ENCODE results near the gene OR10V1.
"Not testable (repeated sequence)": the region's sequence is repeated elsewhere in the genome, so short reads cannot be mapped to it uniquely, and the experiment has no call there.

The OR10V1 gene

DNA sequence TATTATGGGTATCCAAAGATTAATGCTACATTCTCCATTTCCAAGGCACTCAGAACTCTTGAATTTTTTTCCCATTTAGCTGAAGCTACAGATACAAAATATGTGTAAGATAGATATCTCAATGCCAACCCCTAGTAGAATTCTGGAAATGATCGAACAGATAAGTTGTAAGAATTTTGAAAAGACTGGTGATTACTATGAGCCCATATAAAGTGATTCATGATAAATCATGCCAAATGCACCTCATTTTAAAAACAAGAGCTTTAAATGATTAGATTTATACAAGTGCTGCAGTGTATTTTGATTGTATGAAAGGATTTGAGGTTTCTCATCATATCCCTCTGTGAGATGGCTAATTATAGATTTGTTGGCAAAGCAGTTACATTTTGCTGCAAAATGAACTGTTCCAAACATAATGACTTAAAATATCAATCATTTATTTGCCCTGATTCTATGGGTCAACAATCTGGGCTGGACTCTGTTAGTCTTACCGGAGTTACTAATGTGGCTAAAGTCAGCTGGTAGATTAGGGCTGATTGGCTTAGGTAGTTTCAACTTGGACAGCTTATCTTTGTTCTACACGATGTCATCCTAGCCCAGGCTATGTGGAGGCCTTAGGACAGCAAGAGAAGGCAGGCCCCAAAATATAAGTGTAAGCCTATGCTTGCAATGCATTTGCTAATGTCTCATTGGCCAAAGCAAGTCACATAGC lies 3.4 kb downstream of the OR10V1 start:
- no peak for DNase-seq (ENCODE audit: low read depth in 2 of 2, low spot score in 1 of 2)

DNA sequence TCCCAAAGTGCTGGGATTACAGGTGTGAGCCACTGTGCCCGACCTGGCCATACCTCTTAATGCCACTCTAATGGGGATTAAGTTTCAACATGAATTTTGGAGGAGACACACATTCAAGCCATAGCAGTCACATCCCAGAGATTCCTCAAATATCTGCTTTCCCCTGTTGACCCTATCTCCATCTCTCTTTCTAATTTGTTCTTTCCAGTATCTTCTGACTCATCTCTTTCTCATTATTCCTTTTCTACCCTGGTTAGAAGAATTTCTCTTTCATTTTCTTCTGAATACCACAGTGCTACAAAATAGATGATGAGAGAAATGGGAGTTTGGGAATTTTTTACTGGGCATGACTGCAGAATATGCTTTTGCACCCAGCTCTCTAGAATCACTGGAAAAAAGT lies 5.1 kb downstream of the OR10V1 start:
- DNase-seq (ENCODE audit: low read depth in 2 of 2, low spot score in 1 of 2): no peak

DNA sequence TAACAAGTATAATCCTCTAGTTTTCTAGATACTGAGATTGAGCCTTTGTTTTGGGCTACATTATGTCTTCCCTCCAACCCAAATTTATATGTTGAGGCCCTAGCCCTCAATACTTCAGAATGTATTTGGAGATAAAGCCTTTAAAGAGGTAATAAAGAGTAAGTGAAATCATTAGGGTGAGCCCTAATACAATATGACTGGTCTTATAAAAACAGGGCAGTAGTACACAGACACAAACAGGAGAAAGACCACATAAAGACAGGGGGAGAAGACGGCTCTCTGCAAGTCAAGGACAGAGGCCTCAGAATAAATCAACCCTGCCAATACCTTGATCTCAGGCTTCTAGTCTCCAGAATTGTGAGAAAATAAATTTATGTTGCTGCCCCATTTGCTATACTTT lies 6.3 kb downstream of the OR10V1 start:
- DNase-seq (ENCODE audit: low read depth in 2 of 2, low spot score in 1 of 2): no peak

DNA sequence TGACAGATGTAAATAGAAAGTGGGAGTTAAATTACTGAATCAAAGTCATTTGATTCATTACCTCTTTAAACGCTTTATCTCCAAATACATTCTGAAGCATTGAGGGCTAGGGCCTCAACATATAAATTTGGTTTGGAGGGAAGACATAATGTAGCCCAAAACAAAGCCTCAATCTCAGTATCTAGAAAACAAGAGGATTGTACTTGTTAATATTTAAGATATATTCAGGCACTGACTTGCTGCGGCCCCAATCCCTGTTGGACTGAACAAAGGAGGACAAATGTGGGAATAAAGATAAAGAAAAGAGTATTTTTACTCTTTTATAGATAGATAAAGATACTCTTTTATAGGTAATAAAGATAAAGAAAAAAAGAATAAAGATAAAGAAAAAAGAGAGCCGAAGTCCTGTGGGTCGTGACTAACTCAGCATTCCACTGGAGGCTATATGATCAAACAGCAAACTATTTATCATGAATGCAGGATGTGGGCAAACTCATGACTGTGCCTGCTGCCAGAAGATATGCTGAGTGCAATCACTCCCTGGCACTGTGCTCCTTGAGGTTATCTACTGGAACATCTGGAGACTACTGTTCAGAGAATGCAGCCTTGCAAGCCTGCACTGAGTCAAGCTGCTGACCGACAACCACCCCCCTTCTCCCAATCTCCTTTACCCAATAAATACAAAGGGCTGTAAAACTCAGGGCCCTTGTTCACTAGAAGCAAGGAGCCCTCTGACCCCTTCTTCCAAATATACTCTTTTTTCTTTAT lies 6.9 kb downstream of the OR10V1 start:
- no peak for DNase-seq (ENCODE audit: low read depth in 2 of 2, low spot score in 1 of 2)

DNA sequence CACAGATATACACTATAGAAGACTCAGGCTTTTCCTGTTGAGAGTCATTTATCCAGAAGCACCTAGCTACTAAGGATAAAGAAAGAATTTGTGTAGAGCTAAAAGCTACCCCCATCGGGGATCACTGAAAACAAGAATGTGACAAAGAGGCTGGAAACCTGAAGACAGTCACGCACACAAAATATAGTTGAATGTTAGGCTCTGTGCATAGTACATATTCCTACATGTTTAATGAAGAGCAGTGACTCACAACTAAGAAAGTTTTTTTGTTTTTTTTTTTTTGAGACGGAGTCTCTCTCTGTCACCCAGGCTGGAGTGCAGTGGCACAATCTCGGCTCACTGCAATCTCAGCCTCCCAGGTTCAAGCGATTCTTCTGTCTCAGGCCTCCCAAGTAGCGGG lies 8.4 kb downstream of the OR10V1 start:
- DNase-seq (ENCODE audit: low read depth in 2 of 2, low spot score in 1 of 2): no peak

DNA sequence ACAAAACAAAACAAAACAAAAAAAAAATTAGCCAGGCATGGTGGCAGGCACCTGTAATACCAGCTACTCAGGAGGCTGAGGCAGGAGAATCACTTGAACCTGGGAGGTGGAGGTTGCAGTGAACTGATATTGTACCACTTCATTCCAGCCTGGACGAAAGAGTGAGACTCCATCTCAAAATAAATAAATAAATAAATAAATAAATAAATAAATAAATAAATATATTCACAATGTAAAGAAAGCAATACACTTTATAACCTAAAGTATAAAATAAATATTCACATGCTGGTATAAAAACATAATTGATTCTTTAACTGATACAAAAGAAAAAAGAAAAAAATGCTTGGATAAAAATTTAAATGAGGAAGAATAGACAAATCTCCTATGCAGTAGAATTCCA lies 10.1 kb downstream of the OR10V1 start:
- not testable (repeated sequence) for DNase-seq (ENCODE audit: low read depth in 2 of 2, low spot score in 1 of 2)

DNA sequence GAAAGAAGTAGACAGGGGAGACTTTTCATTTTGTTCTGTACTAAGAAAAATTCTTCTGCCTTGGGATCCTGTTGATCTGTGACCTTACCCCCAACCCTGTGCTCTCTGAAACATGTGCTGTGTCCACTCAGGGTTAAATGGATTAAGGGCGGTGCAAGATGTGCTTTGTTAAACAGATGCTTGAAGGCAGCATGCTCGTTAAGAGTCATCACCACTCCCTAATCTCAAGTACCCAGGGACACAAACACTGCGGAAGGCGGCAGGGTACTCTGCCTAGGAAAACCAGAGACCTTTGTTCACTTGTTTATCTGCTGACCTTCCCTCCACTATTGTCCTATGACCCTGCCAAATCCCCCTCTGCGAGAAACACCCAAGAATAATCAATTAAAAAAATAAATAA lies 13.5 kb downstream of the OR10V1 start:
- not testable (repeated sequence) for DNase-seq (ENCODE audit: low read depth in 2 of 2, low spot score in 1 of 2)

DNA sequence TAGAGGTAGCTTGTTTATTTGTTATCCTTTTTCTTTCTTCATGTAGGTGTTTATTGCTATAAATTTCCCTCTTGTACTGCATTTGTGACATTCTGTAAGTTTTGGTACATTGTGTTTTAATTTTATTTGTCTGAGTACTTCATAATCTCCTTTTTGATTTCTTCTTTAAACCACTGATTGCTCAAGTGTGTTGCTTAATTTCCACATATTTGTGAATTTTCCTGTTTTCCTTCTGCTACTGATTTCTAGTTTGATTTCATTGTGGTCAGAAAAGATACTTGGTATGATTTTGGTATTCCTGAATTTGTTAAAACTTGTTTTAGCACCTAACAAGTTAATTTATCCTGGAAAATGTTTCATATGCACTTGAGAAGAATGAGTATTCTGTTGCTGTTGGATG lies 15.1 kb downstream of the OR10V1 start:
- no peak for DNase-seq (ENCODE audit: low read depth in 2 of 2, low spot score in 1 of 2)

DNA sequence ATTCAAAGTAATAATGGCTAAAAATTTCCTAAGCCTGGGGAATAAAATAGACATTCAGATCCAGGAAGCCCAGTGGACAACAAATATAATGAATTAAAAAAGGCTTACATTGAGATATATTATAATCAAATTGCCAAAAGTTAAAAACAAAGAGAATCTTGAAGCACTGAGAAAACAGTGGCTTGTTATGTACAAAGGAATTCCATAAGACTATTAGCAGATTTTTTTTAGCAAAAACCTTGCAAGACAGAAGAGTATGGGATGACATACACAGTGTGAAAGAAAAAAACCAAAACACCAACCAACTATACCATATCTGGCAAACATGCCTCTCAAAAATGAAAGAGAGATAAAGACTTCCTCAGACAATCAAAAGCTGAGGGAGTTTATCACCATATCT lies 20.7 kb downstream of the OR10V1 start:
- no peak for DNase-seq (ENCODE audit: low read depth in 2 of 2, low spot score in 1 of 2)

DNA sequence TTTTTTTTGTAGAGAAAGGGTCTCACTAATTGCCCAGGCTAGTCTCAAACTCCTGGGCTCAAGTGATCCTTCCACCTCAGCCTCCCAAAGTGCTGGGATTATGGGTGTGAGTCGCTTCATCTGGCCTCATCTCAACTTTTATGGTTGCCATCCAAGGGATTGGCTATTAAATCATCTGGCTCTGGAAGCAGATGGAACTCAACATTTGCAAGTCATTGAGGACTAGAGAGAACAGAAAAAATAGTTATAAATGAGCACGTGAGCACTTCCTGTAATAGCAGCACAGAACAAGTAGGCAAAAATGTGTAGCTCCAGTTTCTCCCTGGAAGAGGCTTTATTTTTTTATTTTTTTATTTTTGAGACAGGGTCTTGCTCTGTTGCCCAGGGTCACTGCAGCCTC lies 22.5 kb downstream of the OR10V1 start:
- DNase-seq (ENCODE audit: low read depth in 2 of 2, low spot score in 1 of 2): no peak

DNA sequence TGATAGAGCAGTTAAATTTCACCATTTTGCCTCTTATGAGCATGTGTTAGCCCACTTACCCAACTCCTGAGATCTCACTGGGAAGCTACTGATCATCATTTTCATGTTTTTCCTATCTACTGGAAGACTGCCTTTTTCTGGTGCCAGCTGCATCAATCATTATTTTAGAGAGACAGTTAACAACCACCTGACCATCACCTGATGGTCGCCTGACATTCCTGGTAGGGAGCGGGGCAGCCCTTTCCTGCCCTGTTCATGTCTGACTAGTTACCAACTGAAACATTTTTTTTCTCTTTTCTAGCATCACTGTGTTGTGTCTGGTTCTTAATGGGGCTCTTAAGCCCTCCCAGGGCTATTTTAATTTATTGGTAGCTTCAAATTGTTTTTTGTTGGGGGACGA lies 24.6 kb downstream of the OR10V1 start:
- DNase-seq (ENCODE audit: low read depth in 2 of 2, low spot score in 1 of 2): no peak

DNA sequence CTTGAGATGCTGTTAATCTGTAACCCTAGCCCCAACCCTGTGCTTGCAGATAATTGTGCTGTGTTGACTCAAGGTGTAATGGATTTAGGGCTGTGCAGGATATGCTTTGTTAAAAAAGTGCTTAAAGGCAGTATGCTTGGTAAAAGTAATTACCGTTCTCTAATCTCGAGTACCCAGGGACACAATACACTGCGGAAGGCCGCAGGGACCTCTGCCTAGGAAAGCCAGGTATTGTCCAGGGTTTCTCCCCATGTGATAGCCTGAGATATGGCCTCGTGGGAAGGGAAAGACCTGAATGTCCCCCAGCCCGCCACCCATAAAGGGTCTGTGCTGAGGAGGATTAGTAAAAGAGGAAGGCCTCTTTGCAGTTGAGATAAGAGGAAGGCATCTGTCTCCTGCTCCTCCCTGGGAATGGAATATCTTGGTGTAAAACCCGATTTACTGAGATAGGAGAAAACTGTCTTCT lies 32.4 kb downstream of the OR10V1 start:
- not testable (repeated sequence) for DNase-seq (ENCODE audit: low read depth in 2 of 2, low spot score in 1 of 2)

DNA sequence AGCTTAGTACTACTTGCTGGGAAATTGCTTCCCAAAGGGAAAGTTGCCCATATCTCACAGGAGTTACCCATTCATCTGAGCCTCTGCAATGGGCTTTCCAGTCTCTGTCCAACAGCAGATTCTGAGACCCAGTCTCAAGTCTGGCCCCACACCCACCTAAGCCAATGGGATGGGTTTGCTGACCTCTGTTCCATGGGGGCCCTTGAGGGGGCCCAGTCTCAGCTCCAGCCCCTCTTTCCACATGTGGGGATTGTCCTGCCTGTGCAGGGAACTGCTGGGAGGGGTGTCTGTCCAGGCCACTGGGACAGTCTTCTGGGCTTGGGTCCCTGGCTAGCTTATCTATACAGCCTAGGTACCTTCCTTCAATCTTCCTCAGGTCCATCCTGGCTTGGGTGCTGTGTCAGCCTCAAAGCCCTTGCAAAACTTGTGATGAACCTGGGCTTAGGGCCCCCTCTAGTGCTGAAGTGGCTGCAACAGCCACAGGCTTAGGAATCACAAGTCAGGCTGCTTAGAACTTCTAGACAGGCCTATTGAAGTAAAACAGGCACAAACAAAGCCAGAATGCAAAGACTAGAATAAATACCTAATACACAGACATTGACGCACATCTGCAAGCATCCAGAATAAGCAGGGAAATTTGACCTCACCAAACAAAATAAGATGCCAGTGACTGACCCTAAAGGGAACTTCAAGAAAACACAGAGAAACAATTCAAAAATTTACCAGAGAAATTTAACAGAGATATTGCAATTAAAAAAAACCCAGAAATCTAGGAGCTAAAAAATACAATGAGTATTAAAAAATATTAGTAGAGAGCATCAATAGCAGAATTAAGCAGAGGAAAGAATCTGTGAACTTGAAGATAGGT lies 33.1 kb downstream of the OR10V1 start:
- DNase-seq (ENCODE audit: low read depth in 2 of 2, low spot score in 1 of 2): peak; percentile 14 to 28

DNA sequence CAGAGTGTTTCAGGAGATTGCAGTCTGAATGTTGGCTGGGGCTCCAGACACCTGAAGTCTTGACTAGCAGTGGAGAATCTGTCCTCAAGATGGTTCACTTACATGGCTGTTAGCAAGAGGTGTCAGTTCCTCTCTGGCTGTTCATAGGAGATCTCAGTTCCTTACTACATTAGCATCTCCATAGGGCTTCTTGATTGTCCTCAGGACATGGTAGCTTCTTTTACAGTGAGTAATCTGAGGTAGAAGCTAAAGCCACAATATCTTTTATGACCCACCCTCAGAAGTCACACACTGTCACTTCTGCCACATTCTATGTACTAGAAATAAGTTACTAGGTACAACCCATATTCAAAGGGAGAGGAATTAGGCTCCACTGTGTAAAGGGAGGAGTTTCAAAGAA lies 34.3 kb downstream of the OR10V1 start:
- no peak for DNase-seq (ENCODE audit: low read depth in 2 of 2, low spot score in 1 of 2)

DNA sequence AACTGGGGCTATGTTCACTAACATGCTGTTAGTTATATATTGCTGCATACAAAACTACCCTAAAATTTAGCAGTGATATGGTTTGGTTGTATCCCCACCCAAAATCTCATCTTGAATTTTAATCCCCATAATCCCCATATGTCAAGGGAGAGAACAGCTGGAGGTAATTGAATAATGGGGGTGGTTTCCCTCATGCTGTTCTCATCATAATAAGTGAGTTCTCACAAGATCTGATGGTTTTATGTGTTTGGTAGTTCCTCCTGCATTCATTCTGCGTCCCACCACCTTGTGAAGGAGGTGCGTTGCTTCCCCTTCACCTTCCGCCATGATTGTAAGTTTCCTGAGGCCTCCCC lies 34.9 kb downstream of the OR10V1 start:
- DNase-seq (ENCODE audit: low read depth in 2 of 2, low spot score in 1 of 2): no peak

DNA sequence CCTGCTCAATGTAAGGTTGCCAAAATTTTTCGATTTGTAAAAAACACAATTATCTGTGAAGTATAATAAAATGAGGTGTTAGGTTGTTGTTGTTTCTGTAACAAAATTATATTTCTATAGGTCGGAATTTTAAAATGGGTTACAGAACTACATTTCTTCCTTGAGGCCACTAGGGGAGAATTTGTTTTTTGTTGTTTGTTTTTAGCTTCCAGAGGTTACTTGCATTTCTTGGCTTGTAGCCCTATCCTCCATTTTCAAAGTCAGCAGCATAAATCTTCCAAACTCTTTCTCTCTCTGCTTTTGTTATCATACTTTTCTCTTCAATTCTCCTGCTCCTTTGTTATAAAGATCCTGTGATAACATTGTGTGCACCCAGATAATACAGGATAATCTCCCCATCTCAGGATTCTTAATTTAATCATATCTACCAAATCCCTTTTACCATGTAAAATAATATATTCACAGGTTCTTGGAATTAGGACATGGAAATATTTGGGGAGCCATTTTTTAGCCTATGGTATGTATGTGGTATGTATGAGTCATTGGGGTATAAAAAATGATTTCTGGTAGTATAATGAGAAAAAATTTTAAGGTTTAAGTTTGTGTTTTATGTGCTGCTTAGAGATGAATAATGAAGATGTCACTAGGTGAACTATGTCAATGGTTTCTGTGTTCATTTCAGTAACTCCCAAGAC lies 35.4 kb downstream of the OR10V1 start:
- no peak for DNase-seq (ENCODE audit: low read depth in 2 of 2, low spot score in 1 of 2)

DNA sequence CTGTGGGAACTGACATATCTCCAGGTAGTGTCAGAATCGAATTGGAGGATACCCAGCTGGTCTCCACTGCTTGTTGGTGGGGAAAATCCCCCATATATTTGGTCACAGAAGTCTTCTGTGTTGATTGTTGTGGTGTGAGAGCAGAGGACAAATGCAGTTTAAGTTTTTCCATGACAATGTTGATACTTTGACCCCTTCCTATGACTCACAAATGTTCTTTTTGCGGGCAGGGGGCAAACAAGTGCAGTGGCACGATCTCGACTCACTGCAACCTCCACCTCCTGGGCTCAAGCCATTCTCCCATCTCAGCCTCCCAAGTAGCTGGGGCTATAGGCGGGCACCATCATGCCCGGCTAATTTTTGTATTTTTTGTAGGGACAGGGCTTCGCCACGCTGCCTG lies 37.4 kb downstream of the OR10V1 start:
- DNase-seq (ENCODE audit: low read depth in 2 of 2, low spot score in 1 of 2): no peak

DNA sequence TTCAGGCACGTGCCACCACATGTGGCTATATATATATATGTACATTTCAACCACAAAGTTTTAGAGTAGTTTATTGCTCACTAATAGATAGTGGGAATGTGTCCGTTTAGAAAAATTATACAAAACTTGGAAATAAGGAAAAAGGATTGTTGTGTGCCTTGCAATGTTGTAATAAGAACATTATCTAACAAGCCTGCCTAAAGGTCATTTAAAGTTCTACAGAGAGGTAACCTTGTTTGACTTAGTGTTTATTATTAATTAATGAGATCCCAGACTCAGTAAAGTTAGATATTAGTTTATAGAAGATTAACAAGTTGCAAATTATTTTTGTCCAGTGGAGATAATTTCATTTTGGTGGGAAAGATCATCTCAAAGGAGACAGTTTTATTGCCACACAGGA lies 39.4 kb downstream of the OR10V1 start:
- DNase-seq (ENCODE audit: low read depth in 2 of 2, low spot score in 1 of 2): no peak

DNA sequence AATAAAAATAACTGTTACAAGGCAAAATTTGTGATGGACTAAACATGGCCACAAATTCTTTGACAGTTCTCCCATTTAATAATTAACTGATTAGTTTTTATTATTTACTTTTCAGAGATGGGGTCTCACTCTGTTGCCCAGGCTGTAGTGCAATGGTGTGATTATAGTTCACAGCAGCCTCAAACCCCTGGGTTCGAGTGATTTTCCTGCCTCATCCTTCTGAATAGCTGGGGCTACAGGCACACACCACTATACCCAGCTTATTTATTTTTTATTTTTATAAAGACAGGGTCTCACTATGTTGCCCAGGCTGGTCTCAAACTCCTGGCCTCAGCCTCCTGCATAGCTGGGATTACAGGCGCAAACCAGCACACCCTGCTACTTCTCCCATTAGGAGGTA lies 40.4 kb downstream of the OR10V1 start:
- no peak for DNase-seq (ENCODE audit: low read depth in 2 of 2, low spot score in 1 of 2)

DNA sequence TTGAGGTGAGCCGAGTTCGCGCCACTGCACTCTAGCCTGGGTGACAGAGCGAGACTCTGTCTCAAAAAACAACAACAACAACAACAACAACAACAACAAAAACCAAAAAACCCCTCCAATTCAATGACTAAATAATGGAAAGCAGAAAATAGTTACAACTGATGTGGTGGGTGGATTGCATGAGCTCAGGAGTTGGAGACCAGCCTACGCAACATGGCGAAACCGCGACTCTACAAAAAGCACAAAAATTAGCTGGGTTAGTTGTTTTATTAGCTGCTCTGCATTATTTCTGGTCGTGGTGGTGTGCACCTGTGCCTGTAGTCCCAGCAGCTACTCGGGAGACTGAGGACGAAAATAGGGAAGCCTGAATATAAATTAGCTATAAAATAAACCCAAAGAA lies 42.2 kb downstream of the OR10V1 start:
- DNase-seq (ENCODE audit: low read depth in 2 of 2, low spot score in 1 of 2): no peak

DNA sequence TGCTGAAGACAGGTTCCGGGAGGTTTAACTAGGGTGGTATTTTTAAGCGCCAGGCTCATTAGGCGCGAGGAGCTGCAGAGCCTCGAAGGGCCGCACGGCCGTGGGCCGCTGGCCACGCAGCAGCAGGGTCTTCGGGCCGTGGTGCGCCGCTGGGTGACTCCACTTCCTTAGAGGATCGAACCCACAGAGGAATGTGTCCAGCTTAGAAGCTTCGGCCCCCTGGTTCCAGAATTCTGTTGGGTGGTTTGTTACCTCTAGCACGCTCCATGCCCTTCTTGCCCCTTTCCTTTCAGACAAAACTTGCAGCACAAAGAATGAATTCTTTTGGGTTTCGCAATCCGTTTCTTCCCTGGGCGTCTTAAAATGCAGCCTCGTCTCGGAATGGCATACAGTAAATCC lies 44.0 kb downstream of the OR10V1 start:
- DNase-seq (ENCODE audit: low read depth in 2 of 2, low spot score in 1 of 2): no peak
